Parathyroid adenoma (tissue), 2 donors: ENCODE data around the gene EPHB1.
"Not testable (repeated sequence)": the region's sequence is repeated elsewhere in the genome, so short reads cannot be mapped to it uniquely, and the experiment has no call there.

Experiments
- H2AFZ ChIP-seq: fragments of 300-600 bp; sonication (generic); one replicate; pipeline ENCODE4 v1.7.0; 2017; ENCODE audit warnings: antibody characterized with exemption, mild to moderate bottlenecking
- H3K27ac ChIP-seq: fragments of 300-600 bp; sonication (generic); one replicate; pipeline ENCODE4 v1.7.0; 2017
- H3K27me3 ChIP-seq: fragments of 300-600 bp; sonication (generic); one replicate; pipeline ENCODE4 v1.7.0; 2017; ENCODE audit warnings: low read length; ENCODE audit not compliant: control insufficient read depth, insufficient read depth
- H3K36me3 ChIP-seq: fragments of 300-600 bp; sonication (generic); one replicate; pipeline ENCODE4 v1.7.0; 2017; ENCODE audit warnings: low read length; ENCODE audit not compliant: control insufficient read depth, insufficient read depth
- H3K4me1 ChIP-seq: fragments of 300-600 bp; sonication (generic); one replicate; pipeline ENCODE4 v1.7.0; 2017; ENCODE audit warnings: control low read depth
- H3K4me2 ChIP-seq: fragments of 300-600 bp; sonication (generic); one replicate; pipeline ENCODE4 v1.7.0; 2017; ENCODE audit warnings: low read length
- H3K4me3 ChIP-seq: fragments of 300-600 bp; sonication (generic); one replicate; pipeline ENCODE4 v1.7.0; 2017; ENCODE audit warnings: low read depth, low read length
- H3K79me2 ChIP-seq: fragments of 300-600 bp; sonication (generic); one replicate; pipeline ENCODE4 v1.7.0; 2017; ENCODE audit warnings: control low read depth
- H3K9ac ChIP-seq: fragments of 300-600 bp; sonication (generic); one replicate; pipeline ENCODE4 v1.7.0; 2017; ENCODE audit warnings: mild to moderate bottlenecking
- H3K9me3 ChIP-seq: fragments of 300-600 bp; sonication (generic); one replicate; pipeline ENCODE4 v1.7.0; 2017; ENCODE audit warnings: low read length; ENCODE audit not compliant: control insufficient read depth
- TF ChIP-seq, protein P1 (sequence below): fragments of 300-600 bp; sonication (generic); IDR thresholded peaks from one replicate; pipeline ENCODE4 v1.7.0; 2017; ENCODE audit warnings: antibody characterized with exemption, mild to moderate bottlenecking
- donor health status: primary hyperparathyroidism.

EPHB1 gene

DNA sequence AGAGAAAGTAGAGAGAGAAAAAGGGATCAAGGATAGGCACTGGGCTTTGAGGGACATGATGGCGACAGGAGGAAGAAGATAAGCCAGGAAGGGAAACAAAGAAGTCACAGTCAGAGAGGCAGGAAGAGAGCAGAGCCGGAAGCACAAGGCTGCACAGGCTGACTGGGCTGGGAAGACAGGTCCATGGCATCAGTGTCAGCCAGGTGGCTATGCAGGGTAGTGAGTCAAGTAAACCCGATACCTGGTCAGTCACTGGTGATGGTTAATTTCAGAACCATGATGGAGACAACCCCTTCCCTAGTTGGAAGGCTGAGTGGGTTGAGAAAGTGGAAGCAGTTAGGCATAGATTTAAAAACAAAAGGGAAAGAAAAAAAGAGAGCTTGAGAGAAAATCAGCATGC, 203.8 kb downstream of the EPHB1 start:
- Histone ChIP-seq H3K27ac (no peak overlapping the region), H2AFZ (no peak overlapping the region), H3K36me3 (no peaks in the 10 kb centered on the region), H3K4me1 (no peaks in the 10 kb centered on the region), H3K27me3 (no peaks in the 10 kb centered on the region), H3K4me2 (no peak overlapping the region), H3K9me3 (no peaks in the 10 kb centered on the region), H3K79me2 (no peaks in the 10 kb centered on the region), H3K4me3 (no peak overlapping the region), H3K9ac (no peak overlapping the region)
- TF ChIP-seq, protein P1, sequence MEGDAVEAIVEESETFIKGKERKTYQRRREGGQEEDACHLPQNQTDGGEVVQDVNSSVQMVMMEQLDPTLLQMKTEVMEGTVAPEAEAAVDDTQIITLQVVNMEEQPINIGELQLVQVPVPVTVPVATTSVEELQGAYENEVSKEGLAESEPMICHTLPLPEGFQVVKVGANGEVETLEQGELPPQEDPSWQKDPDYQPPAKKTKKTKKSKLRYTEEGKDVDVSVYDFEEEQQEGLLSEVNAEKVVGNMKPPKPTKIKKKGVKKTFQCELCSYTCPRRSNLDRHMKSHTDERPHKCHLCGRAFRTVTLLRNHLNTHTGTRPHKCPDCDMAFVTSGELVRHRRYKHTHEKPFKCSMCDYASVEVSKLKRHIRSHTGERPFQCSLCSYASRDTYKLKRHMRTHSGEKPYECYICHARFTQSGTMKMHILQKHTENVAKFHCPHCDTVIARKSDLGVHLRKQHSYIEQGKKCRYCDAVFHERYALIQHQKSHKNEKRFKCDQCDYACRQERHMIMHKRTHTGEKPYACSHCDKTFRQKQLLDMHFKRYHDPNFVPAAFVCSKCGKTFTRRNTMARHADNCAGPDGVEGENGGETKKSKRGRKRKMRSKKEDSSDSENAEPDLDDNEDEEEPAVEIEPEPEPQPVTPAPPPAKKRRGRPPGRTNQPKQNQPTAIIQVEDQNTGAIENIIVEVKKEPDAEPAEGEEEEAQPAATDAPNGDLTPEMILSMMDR = no peak

DNA sequence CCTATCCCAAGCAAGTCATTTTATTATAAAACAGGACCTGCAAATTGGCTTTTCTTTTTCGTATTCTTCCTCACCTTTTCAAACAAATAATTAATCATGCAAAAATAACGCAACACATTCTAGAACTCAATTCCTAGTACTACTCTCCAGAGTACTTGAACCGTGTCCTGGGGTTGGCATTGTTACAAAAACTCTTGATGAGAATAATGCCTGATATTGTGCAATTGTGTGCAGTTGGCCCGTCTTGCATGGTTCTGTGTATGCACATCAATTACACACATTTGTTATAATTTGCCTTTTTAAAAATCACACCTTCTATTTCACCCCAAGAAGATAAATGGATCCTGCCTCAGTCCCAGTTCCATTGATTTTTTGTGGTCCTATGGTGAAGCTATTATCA, 205.4 kb downstream of the EPHB1 start:
- no peaks in the 10 kb centered on the region for H3K27me3 ChIP-seq
- no peak overlapping the region for H2AFZ ChIP-seq
- H3K4me3 ChIP-seq = no peak overlapping the region
- TF ChIP-seq, protein P1 = no peak
- H3K9ac ChIP-seq = no peak overlapping the region
- H3K27ac ChIP-seq = no peak overlapping the region
- H3K79me2 ChIP-seq = no peaks in the 10 kb centered on the region
- no peak overlapping the region for H3K4me2 ChIP-seq
- no peaks in the 10 kb centered on the region for H3K9me3 ChIP-seq
- H3K4me1 ChIP-seq = no peaks in the 10 kb centered on the region
- no peaks in the 10 kb centered on the region for H3K36me3 ChIP-seq

DNA sequence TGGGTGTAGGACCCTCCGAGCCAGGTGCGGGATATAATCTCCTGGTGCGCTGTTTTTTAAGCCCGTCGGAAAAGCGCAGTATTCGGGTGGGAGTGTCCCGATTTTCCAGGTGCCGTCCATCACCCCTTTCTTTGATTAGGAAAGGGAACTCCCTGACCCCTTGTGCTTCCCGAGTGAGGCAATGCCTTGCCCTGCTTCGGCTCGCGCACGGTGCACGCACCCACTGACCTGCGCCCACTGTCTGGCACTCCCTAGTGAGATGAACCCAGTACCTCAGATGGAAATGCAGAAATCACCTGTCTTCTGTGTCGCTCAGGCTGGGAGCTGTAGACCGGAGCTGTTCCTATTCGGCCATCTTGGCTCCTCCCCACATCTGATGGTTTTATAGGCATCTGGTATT, 210.6 kb downstream of the EPHB1 start:
- not testable (repeated sequence) for H3K27ac ChIP-seq

DNA sequence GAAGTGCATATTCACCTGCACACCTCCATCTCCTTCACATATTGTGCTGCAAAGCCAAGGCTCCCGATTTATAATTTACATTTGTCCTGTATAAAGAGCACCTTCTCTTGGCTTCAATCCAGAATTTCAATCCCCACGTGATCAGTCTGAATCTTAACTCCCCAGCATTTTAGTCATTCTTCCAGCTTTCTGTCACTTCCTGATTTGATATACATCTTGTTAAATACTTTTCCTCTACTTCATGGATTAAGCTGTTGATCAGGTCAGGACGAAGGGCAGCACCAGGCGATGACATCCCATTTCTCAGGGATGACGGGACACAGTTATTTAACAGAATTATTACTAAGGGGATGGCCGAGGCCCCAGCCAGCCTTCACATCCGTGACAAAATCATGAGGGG, 212.5 kb downstream of the EPHB1 start:
- TF ChIP-seq, protein P1 = no peak
- Histone ChIP-seq H3K4me1 (no peaks in the 10 kb centered on the region), H3K27ac (no peak overlapping the region), H3K9ac (no peak overlapping the region), H3K79me2 (no peaks in the 10 kb centered on the region), H3K27me3 (no peaks in the 10 kb centered on the region), H3K4me3 (no peak overlapping the region), H2AFZ (no peak overlapping the region), H3K36me3 (no peaks in the 10 kb centered on the region), H3K9me3 (no peaks in the 10 kb centered on the region), H3K4me2 (no peak overlapping the region)

More for the DNA sequence above, 210.6 kb downstream of the EPHB1 start:
- H3K9me3 ChIP-seq, H2AFZ ChIP-seq, H3K79me2 ChIP-seq, H3K4me2 ChIP-seq, H3K4me3 ChIP-seq, H3K36me3 ChIP-seq, H3K4me1 ChIP-seq, H3K9ac ChIP-seq, H3K27me3 ChIP-seq: not testable (repeated sequence)

DNA sequence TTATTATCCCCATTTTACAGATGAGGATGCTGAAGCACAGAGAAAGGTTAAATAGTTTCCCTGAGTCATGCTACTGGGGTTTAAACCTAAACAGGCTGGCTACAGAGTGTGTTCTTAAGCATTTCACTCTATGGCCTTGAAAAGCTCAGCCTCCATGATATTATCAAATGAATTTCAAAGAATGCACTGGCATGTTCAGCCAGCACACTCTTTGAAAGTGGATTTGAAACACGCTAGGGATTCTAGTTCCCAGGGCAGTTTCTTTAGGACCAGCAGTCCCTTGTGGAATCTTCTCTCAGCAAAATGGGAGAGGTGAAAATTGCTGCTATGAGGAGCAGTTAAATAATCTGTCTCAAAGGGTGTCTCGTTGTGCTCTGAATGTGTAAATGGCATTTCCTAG, 213.3 kb downstream of the EPHB1 start:
- H3K27me3 ChIP-seq = no peaks in the 10 kb centered on the region
- no peak overlapping the region for H3K27ac ChIP-seq
- no peak overlapping the region for H3K9ac ChIP-seq
- no peak overlapping the region for H3K4me3 ChIP-seq
- H3K36me3 ChIP-seq = no peaks in the 10 kb centered on the region
- no peaks in the 10 kb centered on the region for H3K9me3 ChIP-seq
- H3K79me2 ChIP-seq = no peaks in the 10 kb centered on the region
- H3K4me2 ChIP-seq = no peak overlapping the region
- TF ChIP-seq, protein P1 = no peak
- no peaks in the 10 kb centered on the region for H3K4me1 ChIP-seq
- no peak overlapping the region for H2AFZ ChIP-seq
